Eye (tissue), 1 donor: ENCODE data around the gene RAB11FIP3.
A peak's percentile ranks its signal among the peaks of the same experiment; 100 is the strongest.

Experiments
- DNase-seq: peaks from one replicate; pipeline ENCODE4 v3.0.0-alpha.2; 2015

Gene RAB11FIP3

GRCh38 chr16:535446-536405, 110.3 kb downstream of the RAB11FIP3 start:
- DNase-seq, result no peak

- no peak for DNase-seq
Measured at GRCh38 chr16:536746-537145, 111.3 kb downstream of the RAB11FIP3 start.

GRCh38 chr16:537415-538335, 112.2 kb downstream of the RAB11FIP3 start:
- no peak for DNase-seq

- DNase-seq, result no peak
Measured at GRCh38 chr16:539901-540530, 114.6 kb downstream of the RAB11FIP3 start.

- DNase-seq, result no peak
Measured at GRCh38 chr16:540645-541340, 115.3 kb downstream of the RAB11FIP3 start.

GRCh38 chr16:543301-544164, 118.1 kb downstream of the RAB11FIP3 start:
- no peak for DNase-seq

GRCh38 chr16:544517-544916, 119.1 kb downstream of the RAB11FIP3 start:
- DNase-seq, result no peak

GRCh38 chr16:546909-547770, 121.7 kb downstream of the RAB11FIP3 start:
- peak; percentile 71 for DNase-seq

GRCh38 chr16:548586-548985, 123.1 kb downstream of the RAB11FIP3 start:
- no peak for DNase-seq

- DNase-seq, result no peak
Measured at GRCh38 chr16:549544-550263, 124.3 kb downstream of the RAB11FIP3 start.

- DNase-seq, result no peak
Measured at GRCh38 chr16:551210-551609, 125.8 kb downstream of the RAB11FIP3 start.

- DNase-seq, result no peak
Measured at GRCh38 chr16:552171-552570, 126.7 kb downstream of the RAB11FIP3 start.

GRCh38 chr16:553601-554296, 128.3 kb downstream of the RAB11FIP3 start:
- no peak for DNase-seq

GRCh38 chr16:554297-554621, 128.8 kb downstream of the RAB11FIP3 start:
- no peak for DNase-seq

GRCh38 chr16:554640-555365, 129.4 kb downstream of the RAB11FIP3 start:
- peak; percentile 76 for DNase-seq

GRCh38 chr16:555528-556473, 130.4 kb downstream of the RAB11FIP3 start:
- peak; percentile 96 for DNase-seq

GRCh38 chr16:556474-557173, 131.2 kb downstream of the RAB11FIP3 start:
- DNase-seq, result peak; percentile 84
